T-cell (primary cell): ENCODE data around the gene TRIM33. TPM values are rescaled to one million over a fixed set of nuclear protein-coding genes. Genes with fewer than 3 reads are reported as not detected.

ENCODE experiments used
- ATAC-seq, 4 experiments: fragments of 200-7000 bp in 3 of 4; fragments of 150-1000 bp in 1 of 4; cut with Tn5 transposase; replicated peaks in 1 of 4; 1 replicate in 3 of 4; 2 replicates in 1 of 4; pipeline ENCODE4 v1.10.0; 2021; ENCODE audit warnings: moderate library complexity in 3 of 4, mild to moderate bottlenecking in 2 of 4, moderate number of reproducible peaks in 1 of 4
- CTCF ChIA-PET, 2 donors: fragments of 300-600 bp; sonication (Branson Sonifier 250); formaldehyde crosslinking; loops; one replicate each; lab custom pipeline; 2022; ENCODE audit warnings: antibody characterized with exemption in 2 of 2; lab: Charles Lee
- POLR2A ChIA-PET, 2 donors: fragments of 300-600 bp; sonication (Branson Sonifier 250); formaldehyde crosslinking; loops; one replicate each; lab custom pipeline; 2022; ENCODE audit warnings: antibody characterized with exemption in 2 of 2; lab: Charles Lee
- DNase-seq, 35 experiments: peaks; one replicate each; pipeline versions ENCODE4 v3.0.0 to v3.0.0-alpha.2; 2013 to 2023
- H3K27ac ChIP-seq: one replicate; pipeline ENCODE4 v1.5.1; 2013; ENCODE audit warnings: low read length
- H3K27me3 ChIP-seq, 2 experiments: replicated peaks in 1 of 2; 1 replicate in 1 of 2; 2 replicates in 1 of 2; pipeline versions ENCODE4 v1.6.1 to v1.7.0; 2013; ENCODE audit warnings: low read length in 1 of 2, mixed read lengths in 1 of 2; ENCODE audit not compliant: control insufficient read depth in 2 of 2, insufficient read depth in 2 of 2; ENCODE audit errors: extremely low read depth in 1 of 2
- H3K36me3 ChIP-seq, 2 donors: 1 replicate in 1 of 2; 2 replicates in 1 of 2; pipeline versions ENCODE4 v1.6.1 to v1.7.0; 2013; ENCODE audit warnings: low read length in 1 of 2; ENCODE audit not compliant: control insufficient read depth in 2 of 2, insufficient read depth in 1 of 2; ENCODE audit errors: extremely low read depth in 1 of 2
- H3K4me1 ChIP-seq, 2 experiments: 1 replicate in 1 of 2; 2 replicates in 1 of 2; pipeline versions ENCODE4 v1.6.1 to v1.7.0; 2013; ENCODE audit warnings: low read length in 2 of 2, mixed read lengths in 1 of 2; ENCODE audit not compliant: insufficient read depth in 2 of 2, control insufficient read depth in 1 of 2; ENCODE audit errors: extremely low read depth in 1 of 2
- H3K4me3 ChIP-seq, 2 donors: 1 replicate in 1 of 2; 2 replicates in 1 of 2; pipeline versions ENCODE4 v1.5.1 to v1.7.0; 2013; ENCODE audit warnings: mild to moderate bottlenecking in 2 of 2, low read length in 1 of 2, moderate library complexity in 1 of 2; ENCODE audit not compliant: control insufficient read depth in 1 of 2; ENCODE audit errors: extremely low read depth in 1 of 2
- H3K9me3 ChIP-seq: 2 replicates; pipeline ENCODE4 v1.7.0; 2013
- H3K27ac Mint-ChIP-seq, 2 donors: one replicate each; pipeline ENCODE4 v1.8.0; 2020 to 2021; ENCODE audit warnings: mild to moderate bottlenecking in 2 of 2, mixed read lengths in 2 of 2
- H3K27me3 Mint-ChIP-seq, 2 donors: one replicate each; pipeline ENCODE4 v1.8.0; 2021 to 2022; ENCODE audit warnings: mixed read lengths in 2 of 2
- H3K36me3 Mint-ChIP-seq: one replicate; pipeline ENCODE4 v1.8.0; 2021; ENCODE audit warnings: mixed read lengths
- H3K4me1 Mint-ChIP-seq, 3 donors: one replicate each; pipeline ENCODE4 v1.8.0; 2020 to 2022; ENCODE audit warnings: mixed read lengths in 3 of 3, mild to moderate bottlenecking in 1 of 3
- H3K4me3 Mint-ChIP-seq, 3 donors: one replicate each; pipeline ENCODE4 v1.8.0; 2020 to 2022; ENCODE audit warnings: mild to moderate bottlenecking in 3 of 3, mixed read lengths in 3 of 3, moderate library complexity in 3 of 3
- H3K9me3 Mint-ChIP-seq, 3 donors: one replicate each; pipeline ENCODE4 v1.8.0; 2020 to 2022; ENCODE audit warnings: mixed read lengths in 3 of 3
- WGBS: methylation state at CpG from one replicate; pipeline ENCODE4 v1.1.5; 2013; ENCODE audit warnings: missing lambda C conversion rate; ENCODE audit not compliant: insufficient coverage; 5-methylcytosine and 5-hydroxymethylcytosine counted together
- total RNA-seq, 35 experiments: library from RNA in 6 of 35; stranded (reverse) in 6 of 35; fragments of 120-200 nt in 1 of 35; gene quantifications; one replicate each; pipeline versions ENCODE4 v1.2.1 to v1.2.4 and lab custom pipeline; 2013 to 2026

Gene TRIM33
- total RNA-seq, 5 donors from 2014 or later (not counting 1 experiment from before 2014, with no cell fraction given), result 41.6 to 60.6 (median 47.3) TPM

- Histone ChIP-seq H3K9me3 (no peaks in the 10 kb centered on the region), H3K36me3 (peaks cover 0 to 18% of the 10 kb centered on the region in 2 donors), H3K4me3 (no peak overlapping the region), H3K27me3 (no peaks in the 10 kb centered on the region), H3K4me1 (no peaks in the 10 kb centered on the region), H3K27ac (no peak overlapping the region)
- DNase-seq (no peak), ATAC-seq (no peak)
- peaks cover 19 to 33% (median 23%) of the 10 kb centered on the region in 3 donors for H3K4me1 Mint-ChIP-seq
- H3K27ac Mint-ChIP-seq, result no peak overlapping the region
- no peak overlapping the region for H3K4me3 Mint-ChIP-seq
- H3K27me3 Mint-ChIP-seq, result no peaks in the 10 kb centered on the region
- ChIA-PET CTCF (no interaction called here), POLR2A (interaction anchor here in 1 of 2 donors (0.6 kb wide), 1 partner anchor 320 kb away, joined by 16 read pairs; no protein-coding TSS in a partner anchor)
- no peaks in the 10 kb centered on the region for H3K9me3 Mint-ChIP-seq
- no CpG with 5 or more reads among the region's 3 CpGs for WGBS
- peaks cover 39% of the 10 kb centered on the region for H3K36me3 Mint-ChIP-seq
Measured at GRCh38 chr1:114436799-114437198, 74.2 kb downstream of the TRIM33 start.

GRCh38 chr1:114435088-114435715 lies 75.8 kb downstream of the TRIM33 start:
- no peak overlapping the region for H3K27ac Mint-ChIP-seq
- Histone ChIP-seq H3K27ac (no peak overlapping the region), H3K36me3 (peaks cover 0 to 12% of the 10 kb centered on the region in 2 donors), H3K9me3 (no peaks in the 10 kb centered on the region), H3K4me1 (no peaks in the 10 kb centered on the region), H3K4me3 (no peak overlapping the region), H3K27me3 (no peaks in the 10 kb centered on the region)
- peaks cover 36% of the 10 kb centered on the region for H3K36me3 Mint-ChIP-seq
- POLR2A ChIA-PET, result interaction anchor here in 1 of 2 donors (0.6 kb wide), 1 partner anchor 33 kb away, joined by 4 read pairs; no protein-coding TSS in a partner anchor
- CTCF ChIA-PET, result interaction anchor here in 1 of 2 donors (0.6 kb wide), 1 partner anchor 115 kb away, joined by 3 read pairs; no protein-coding TSS in a partner anchor
- ATAC-seq (no peak), DNase-seq (no peak)
- no CpG with 5 or more reads among the region's 1 CpG for WGBS
- H3K4me1 Mint-ChIP-seq, result peaks cover 19 to 27% (median 20%) of the 10 kb centered on the region in 3 donors
- H3K9me3 Mint-ChIP-seq, result no peaks in the 10 kb centered on the region
- no peak overlapping the region for H3K4me3 Mint-ChIP-seq
- no peaks in the 10 kb centered on the region for H3K27me3 Mint-ChIP-seq

GRCh38 chr1:114431026-114431425 lies 80.0 kb downstream of the TRIM33 start:
- no peak for DNase-seq
- Mint-ChIP-seq H3K9me3 (no peaks in the 10 kb centered on the region), H3K4me3 (no peak overlapping the region), H3K27ac (no peak overlapping the region), H3K27me3 (no peaks in the 10 kb centered on the region), H3K4me1 (peaks cover 5 to 11% (median 9%) of the 10 kb centered on the region in 3 donors), H3K36me3 (peaks cover 36% of the 10 kb centered on the region)
- no peak for ATAC-seq
- no peak overlapping the region for H3K27ac ChIP-seq
- H3K27me3 ChIP-seq, result no peaks in the 10 kb centered on the region
- no peak overlapping the region for H3K4me3 ChIP-seq
- no peaks in the 10 kb centered on the region for H3K9me3 ChIP-seq
- WGBS, result no CpG with 5 or more reads among the region's 1 CpG
- ChIA-PET POLR2A (interaction anchor here in 1 of 2 donors (0.6 kb wide), 1 partner anchor 120 kb away, joined by 4 read pairs; no protein-coding TSS in a partner anchor), CTCF (interaction anchor here (0.9 to 1.1 kb wide), 2 partner anchors 15 to 84 kb away, joined by 3 to 4 read pairs; no protein-coding TSS in a partner anchor)
- H3K4me1 ChIP-seq, result no peaks in the 10 kb centered on the region
- peaks cover 0 to 29% of the 10 kb centered on the region in 2 donors for H3K36me3 ChIP-seq

- DNase-seq (peak in 17 of 35 experiments; percentile 1 to 54 (median 14)), ATAC-seq (no peak)
- ChIA-PET CTCF (interaction anchor here (0.5 to 1.8 kb wide), 14 partner anchors 19 to 522 kb away, joined by 3 to 18 read pairs (median 4); no protein-coding TSS in a partner anchor), POLR2A (interaction anchor here in 1 of 2 donors (0.6 kb wide), 1 partner anchor 145 kb away, joined by 3 read pairs; no protein-coding TSS in a partner anchor)
- Histone ChIP-seq H3K9me3 (no peaks in the 10 kb centered on the region), H3K4me3 (no peak overlapping the region), H3K27me3 (no peaks in the 10 kb centered on the region), H3K36me3 (peaks cover 0 to 48% of the 10 kb centered on the region in 2 donors), H3K27ac (no peak overlapping the region), H3K4me1 (no peaks in the 10 kb centered on the region)
- no CpG with 5 or more reads among the region's 1 CpG for WGBS
- Mint-ChIP-seq H3K27ac (peak overlapping the region in 1 of 2 donors; percentile 28), H3K9me3 (no peaks in the 10 kb centered on the region), H3K4me3 (no peak overlapping the region), H3K36me3 (peaks cover 46% of the 10 kb centered on the region), H3K4me1 (no peaks in the 10 kb centered on the region), H3K27me3 (no peaks in the 10 kb centered on the region)
Measured at GRCh38 chr1:114428083-114428754, 82.8 kb downstream of the TRIM33 start.

- Mint-ChIP-seq H3K27me3 (no peaks in the 10 kb centered on the region), H3K9me3 (no peaks in the 10 kb centered on the region), H3K36me3 (peaks cover 45% of the 10 kb centered on the region), H3K27ac (no peak overlapping the region), H3K4me3 (no peak overlapping the region), H3K4me1 (no peaks in the 10 kb centered on the region)
- WGBS, result 95% methylated on average over 3 of the region's 3 CpGs
- ATAC-seq, result no peak
- ChIA-PET CTCF (interaction anchor here (0.5 to 1.8 kb wide), 11 partner anchors 43 to 522 kb away, joined by 3 to 18 read pairs (median 5); no protein-coding TSS in a partner anchor), POLR2A (interaction anchor here in 1 of 2 donors (0.6 kb wide), 1 partner anchor 145 kb away, joined by 3 read pairs; no protein-coding TSS in a partner anchor)
- DNase-seq, result no peak
- Histone ChIP-seq H3K27ac (no peak overlapping the region), H3K27me3 (no peaks in the 10 kb centered on the region), H3K9me3 (no peaks in the 10 kb centered on the region), H3K4me3 (no peak overlapping the region), H3K36me3 (peaks cover 0 to 50% of the 10 kb centered on the region in 2 donors), H3K4me1 (no peaks in the 10 kb centered on the region)
Measured at GRCh38 chr1:114427612-114428011, 83.4 kb downstream of the TRIM33 start.

GRCh38 chr1:114423455-114423854 lies 87.5 kb downstream of the TRIM33 start:
- no peaks in the 10 kb centered on the region for H3K4me1 ChIP-seq
- ATAC-seq (no peak), DNase-seq (no peak)
- Mint-ChIP-seq H3K36me3 (peaks cover 71% of the 10 kb centered on the region), H3K9me3 (no peaks in the 10 kb centered on the region), H3K27ac (no peak overlapping the region), H3K27me3 (no peaks in the 10 kb centered on the region), H3K4me3 (no peak overlapping the region), H3K4me1 (no peaks in the 10 kb centered on the region)
- H3K9me3 ChIP-seq, result no peaks in the 10 kb centered on the region
- no peaks in the 10 kb centered on the region for H3K27me3 ChIP-seq
- H3K27ac ChIP-seq, result no peak overlapping the region
- H3K4me3 ChIP-seq, result no peak overlapping the region
- ChIA-PET CTCF (interaction anchor here (0.5 to 0.8 kb wide), 4 partner anchors 10 to 417 kb away, joined by 3 to 10 read pairs (median 3); no protein-coding TSS in a partner anchor), POLR2A (interaction anchor here in 1 of 2 donors (0.5 kb wide), 1 partner anchor 12 kb away, joined by 4 read pairs; no protein-coding TSS in a partner anchor)
- WGBS, result 97% methylated on average over 4 of the region's 7 CpGs
- peaks cover 0 to 77% of the 10 kb centered on the region in 2 donors for H3K36me3 ChIP-seq
